ENCODE measurements around the gene SYCE3.

GRCh38 chr22:50516891-50517290, 45.8 kb downstream of the SYCE3 start:
- TF ChIP-seq TAF1 (IDR thresholded peaks at IDR 0.05; ENCODE audit: borderline replicate concordance, low read depth, low read length) = no peak
- no peak for TF ChIP-seq POLR2A (IDR thresholded peaks at IDR 0.05; ENCODE audit: low read depth, low read length)
- TF ChIP-seq POLR2AphosphoS5 (IDR thresholded peaks at IDR 0.05; ENCODE audit: low read depth, low read length) = no peak
